NCI-H82 (cell line): ENCODE results near the gene MSX2.

Experiments
- DNase-seq: peaks from one replicate; lab custom pipeline; 2025; lab: John Stamatoyannopoulos, UW

MSX2 gene

DNA sequence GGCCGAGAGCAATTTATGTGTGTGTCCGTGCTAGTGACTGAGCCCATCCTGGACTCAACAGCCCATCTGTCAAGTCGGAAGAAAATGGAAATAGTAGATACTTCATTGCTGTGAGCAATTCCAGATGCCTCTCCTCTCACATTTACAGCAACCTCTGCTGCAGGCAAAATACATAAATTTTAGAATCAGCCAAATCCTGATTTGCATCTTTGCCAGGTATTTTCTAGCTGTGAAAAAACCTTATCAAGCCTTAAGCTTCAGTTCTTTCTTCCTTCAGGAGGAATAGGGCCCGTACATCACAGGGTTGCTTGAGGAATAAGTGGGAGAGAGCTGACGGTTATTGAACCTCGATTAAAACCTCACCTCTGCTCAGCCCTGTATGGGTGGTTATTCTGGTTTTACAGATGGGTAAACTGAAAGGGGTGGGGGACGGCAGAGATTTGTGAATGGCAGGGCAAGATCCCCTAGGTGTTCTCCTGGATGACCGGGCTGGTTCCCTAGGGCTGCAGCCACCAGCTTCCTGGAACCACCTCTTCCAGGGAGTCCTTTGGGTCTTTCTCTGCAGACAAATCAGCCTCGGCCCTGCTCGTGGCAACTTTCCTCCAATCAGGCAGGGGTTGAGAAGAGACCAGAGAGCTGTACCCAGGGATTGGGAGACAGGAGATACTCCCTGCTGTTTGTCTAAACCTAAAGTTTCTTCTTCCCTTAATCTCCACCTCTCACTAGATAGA is 5.3 kb upstream of the MSX2 start:
- no peak for DNase-seq

- DNase-seq = no peak
These were observed 4.4 kb upstream of the MSX2 start for GRCh38 chr5:174719793-174720611.

- DNase-seq = peak; percentile 58
These were observed 3.5 kb upstream of the MSX2 start for GRCh38 chr5:174720612-174721529.

GRCh38 chr5:174721530-174722432 is 2.6 kb upstream of the MSX2 start:
- no peak for DNase-seq

- DNase-seq = no peak
These were observed 1.9 kb upstream of the MSX2 start for GRCh38 chr5:174722500-174722899.

DNA sequence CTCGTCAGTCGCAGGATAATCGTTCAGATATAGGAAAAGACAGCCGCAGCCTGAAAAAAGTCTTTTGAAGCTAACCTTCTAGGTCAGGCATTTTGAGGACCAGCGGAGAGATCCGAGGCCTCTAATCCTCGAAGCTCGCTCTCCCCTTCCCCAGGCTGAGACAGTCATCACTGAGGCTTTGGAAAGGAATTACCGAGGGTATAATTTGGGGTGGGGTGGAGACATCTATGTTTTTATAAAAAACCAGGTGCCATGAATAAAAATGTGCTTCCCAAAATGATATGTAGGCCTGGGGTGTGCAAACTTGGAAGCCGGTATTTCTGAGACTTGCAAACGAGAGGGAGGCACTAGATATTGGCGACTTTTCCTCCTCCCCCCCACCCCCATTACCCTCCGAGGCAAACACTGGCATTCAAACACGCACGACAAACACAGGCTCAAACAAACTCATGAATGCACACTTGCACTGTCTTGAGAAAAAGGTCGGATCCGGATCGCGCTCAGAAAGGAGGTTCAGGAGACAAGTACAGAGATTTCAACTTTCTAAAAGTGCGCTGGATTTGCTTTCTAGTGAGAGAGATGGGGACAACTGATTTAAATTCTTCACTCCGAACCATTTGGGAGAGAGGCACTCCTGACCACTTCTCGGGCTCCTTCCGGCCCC is 935 bp upstream of the MSX2 start:
- DNase-seq = no peak

DNA sequence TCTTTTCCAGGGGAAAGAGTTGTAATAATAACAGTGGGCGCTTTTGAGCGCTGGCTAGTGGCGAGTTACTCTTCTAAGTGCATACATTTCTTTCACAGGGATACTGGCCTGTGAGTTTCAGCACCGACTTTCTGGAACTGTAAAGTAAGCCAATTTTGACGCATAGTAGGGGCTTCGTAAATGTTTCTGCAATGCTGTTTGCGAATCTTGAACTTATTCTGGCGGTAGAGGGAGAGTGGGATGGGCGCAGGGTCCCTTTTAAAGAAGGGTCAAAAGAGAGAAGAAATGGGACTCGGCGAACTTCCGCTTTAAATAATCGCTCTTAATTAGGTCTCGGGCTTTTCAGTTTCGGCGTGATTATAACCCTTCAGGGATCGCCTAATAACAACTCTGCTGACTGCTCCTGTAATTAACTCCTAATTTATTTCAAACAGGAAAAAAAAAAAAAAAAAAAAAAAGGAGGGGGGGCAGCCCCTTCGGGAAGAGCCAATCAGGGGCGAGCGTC is 351 bp upstream of the MSX2 start:
- peak; percentile 52 for DNase-seq

DNA sequence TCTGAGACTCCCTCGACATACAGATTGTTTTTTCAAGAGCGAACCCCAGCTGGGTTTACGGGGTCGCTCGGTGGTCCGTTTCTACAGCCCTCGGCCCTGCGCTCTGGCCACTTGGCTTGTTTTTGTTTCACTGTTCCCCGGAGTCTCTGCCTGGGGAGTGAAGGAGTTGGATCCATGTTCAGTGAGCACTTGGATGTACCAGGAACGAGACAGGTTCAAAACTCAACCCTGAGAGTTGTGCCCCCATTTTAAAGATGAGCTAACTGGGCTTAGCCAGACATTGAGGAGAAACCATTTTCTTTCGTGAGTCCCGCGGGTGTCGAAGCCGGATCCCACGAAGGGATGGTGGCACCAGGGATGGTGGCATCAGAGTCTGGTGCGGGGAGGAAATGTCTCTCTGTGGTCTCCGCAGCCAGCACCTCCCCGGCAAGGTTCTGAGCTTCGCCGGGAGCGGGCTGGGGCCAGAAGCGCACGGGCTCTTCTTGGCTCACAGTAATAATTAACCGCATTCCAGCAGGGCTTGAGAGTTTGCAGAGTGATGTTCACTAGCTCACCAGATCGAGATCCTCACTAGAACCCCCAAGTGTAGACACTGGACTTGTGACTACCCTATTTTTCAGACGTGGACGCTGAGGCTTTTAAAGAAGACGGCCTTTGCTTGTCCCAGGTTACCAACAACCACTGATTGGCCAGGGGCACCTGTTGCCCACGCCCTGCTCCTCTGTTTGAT is 1.0 kb downstream of the MSX2 start:
- no peak for DNase-seq

DNA sequence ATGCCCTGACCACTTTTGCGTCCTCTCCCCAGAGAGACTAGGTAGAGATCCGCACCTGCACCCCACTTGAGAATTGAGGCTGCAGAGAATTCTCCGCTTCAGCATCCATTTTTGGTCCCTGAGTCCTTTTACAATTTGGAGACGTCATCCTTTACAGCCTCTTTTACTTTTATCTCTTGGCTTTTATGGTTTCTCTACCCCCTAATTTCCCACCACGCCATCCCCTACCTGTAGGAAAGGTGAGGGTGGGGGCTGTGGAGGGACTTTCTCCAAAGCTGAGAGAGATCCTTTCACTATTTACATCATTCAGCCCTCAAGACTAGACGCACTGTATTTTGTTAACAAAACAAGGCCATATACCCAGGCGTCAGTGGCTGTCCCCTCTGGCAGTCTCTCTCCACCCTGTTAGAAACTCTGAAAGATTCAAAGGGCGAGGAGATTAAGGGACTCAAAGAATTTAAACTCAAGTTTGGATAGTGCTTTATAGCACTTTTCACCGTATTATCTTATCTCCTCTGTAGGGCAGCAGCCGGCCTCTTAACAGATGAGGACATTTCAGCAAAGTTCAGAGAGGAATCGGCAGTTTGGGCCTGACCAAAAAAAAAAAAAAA is 1.7 kb downstream of the MSX2 start:
- DNase-seq = no peak

GRCh38 chr5:174726916-174727793 is 2.8 kb downstream of the MSX2 start:
- no peak for DNase-seq

GRCh38 chr5:174727794-174728680 is 3.7 kb downstream of the MSX2 start:
- no peak for DNase-seq

DNA sequence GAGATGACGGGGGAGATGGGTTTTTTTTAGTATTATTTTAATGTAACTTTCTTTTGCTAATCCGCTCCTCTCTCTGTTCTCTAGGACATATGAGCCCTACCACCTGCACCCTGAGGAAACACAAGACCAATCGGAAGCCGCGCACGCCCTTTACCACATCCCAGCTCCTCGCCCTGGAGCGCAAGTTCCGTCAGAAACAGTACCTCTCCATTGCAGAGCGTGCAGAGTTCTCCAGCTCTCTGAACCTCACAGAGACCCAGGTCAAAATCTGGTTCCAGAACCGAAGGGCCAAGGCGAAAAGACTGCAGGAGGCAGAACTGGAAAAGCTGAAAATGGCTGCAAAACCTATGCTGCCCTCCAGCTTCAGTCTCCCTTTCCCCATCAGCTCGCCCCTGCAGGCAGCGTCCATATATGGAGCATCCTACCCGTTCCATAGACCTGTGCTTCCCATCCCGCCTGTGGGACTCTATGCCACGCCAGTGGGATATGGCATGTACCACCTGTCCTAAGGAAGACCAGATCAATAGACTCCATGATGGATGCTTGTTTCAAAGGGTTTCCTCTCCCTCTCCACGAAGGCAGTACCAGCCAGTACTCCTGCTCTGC is 4.8 kb downstream of the MSX2 start:
- DNase-seq = no peak

DNA sequence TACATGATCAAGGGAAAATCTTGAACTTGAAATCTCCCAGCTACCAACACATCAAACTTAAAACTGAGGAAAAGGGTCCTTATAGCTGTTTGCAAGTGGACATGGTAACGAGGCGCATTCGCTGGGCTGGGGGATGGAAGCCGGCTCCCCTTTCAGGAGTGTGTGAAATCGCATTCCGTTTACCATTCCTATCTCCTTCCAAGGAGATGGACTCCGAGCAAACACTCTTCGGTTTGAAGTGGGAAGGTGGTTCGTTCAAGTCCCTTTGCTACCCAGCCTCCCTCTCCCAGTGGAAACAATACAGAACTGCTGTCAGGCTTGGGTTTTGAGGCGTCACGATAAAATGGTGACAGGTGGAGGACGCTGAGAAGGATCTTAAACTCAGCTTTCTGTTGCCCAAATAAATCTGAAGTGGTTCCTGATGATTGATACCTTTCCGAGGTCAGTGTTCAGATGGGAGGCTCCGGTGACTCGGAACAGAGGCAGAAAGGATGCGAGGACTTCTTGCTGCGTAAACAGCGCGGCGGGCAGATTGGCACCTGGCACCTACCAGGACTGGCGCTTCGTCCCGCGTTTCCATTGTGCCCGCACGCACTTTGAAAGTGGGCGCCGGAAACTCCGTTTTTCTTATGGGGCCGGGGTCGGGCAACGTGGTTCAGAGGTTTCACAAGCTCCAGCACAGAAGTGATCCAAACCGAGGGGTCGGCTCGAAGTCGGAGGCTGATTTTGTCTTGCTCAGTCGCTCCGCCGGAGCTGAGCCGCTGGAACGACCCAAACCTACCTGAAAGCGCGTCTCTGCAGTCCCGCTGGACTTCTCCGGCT is 7.0 kb downstream of the MSX2 start:
- DNase-seq = no peak

GRCh38 chr5:174732036-174733020 is 7.9 kb downstream of the MSX2 start:
- no peak for DNase-seq
